RWPE1 (cell line): ENCODE data around the gene ANXA9.

Experiments
- CTCF ChIA-PET: fragments of 350-600 bp; sonication (Branson Sonifier 250); formaldehyde crosslinking; extraction: SDS; loops from one replicate; lab custom pipeline; 2021; lab: Yijun Ruan, JAX
- POLR2A ChIA-PET: fragments of 400-600 bp; formaldehyde crosslinking; extraction: SDS; loops from one replicate; lab custom pipeline; 2020; ENCODE audit warnings: antibody characterized with exemption; ENCODE audit not compliant: low non-redundant PET; lab: Yijun Ruan, JAX
- DNase-seq: peaks from one replicate; pipeline ENCODE4 v3.0.0; 2012; ENCODE audit warnings: low spot score
- H3K27ac ChIP-seq: fragments of 450-650 bp; 2 replicates; pipeline ENCODE4 v1.5.1; 2017
- TF ChIP-seq, protein P1 (sequence below): fragments of 450-650 bp; conservative IDR thresholded peaks from 2 replicates; pipeline ENCODE4 v1.5.1; 2017; ENCODE audit warnings: low read depth, mild to moderate bottlenecking

The ANXA9 gene

DNA sequence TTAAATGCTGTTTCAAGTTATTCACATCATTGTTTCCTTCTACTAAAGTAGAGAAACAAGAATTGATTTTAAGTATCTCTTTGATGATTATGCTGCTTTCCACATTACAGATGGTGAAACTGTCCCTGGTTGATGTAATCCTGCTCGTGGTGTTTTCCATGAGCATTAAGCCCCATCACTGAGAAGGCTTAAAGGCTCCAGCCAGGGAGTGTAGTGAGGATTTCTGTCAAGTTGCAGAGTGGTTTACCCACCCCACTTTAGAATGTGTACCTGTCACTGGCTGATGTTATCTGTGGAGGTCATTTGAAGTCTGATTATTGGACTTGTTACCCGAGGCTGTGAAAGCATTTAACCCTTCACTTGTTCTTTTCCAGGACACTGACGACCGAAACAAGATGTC lies 20.3 kb upstream of the ANXA9 start:
- ChIA-PET POLR2A (no interaction called here), CTCF (no interaction called here)
- no peak overlapping the region for H3K27ac ChIP-seq
- TF ChIP-seq, protein P1, sequence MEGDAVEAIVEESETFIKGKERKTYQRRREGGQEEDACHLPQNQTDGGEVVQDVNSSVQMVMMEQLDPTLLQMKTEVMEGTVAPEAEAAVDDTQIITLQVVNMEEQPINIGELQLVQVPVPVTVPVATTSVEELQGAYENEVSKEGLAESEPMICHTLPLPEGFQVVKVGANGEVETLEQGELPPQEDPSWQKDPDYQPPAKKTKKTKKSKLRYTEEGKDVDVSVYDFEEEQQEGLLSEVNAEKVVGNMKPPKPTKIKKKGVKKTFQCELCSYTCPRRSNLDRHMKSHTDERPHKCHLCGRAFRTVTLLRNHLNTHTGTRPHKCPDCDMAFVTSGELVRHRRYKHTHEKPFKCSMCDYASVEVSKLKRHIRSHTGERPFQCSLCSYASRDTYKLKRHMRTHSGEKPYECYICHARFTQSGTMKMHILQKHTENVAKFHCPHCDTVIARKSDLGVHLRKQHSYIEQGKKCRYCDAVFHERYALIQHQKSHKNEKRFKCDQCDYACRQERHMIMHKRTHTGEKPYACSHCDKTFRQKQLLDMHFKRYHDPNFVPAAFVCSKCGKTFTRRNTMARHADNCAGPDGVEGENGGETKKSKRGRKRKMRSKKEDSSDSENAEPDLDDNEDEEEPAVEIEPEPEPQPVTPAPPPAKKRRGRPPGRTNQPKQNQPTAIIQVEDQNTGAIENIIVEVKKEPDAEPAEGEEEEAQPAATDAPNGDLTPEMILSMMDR, result no peak
- DNase-seq, result no peak

DNA sequence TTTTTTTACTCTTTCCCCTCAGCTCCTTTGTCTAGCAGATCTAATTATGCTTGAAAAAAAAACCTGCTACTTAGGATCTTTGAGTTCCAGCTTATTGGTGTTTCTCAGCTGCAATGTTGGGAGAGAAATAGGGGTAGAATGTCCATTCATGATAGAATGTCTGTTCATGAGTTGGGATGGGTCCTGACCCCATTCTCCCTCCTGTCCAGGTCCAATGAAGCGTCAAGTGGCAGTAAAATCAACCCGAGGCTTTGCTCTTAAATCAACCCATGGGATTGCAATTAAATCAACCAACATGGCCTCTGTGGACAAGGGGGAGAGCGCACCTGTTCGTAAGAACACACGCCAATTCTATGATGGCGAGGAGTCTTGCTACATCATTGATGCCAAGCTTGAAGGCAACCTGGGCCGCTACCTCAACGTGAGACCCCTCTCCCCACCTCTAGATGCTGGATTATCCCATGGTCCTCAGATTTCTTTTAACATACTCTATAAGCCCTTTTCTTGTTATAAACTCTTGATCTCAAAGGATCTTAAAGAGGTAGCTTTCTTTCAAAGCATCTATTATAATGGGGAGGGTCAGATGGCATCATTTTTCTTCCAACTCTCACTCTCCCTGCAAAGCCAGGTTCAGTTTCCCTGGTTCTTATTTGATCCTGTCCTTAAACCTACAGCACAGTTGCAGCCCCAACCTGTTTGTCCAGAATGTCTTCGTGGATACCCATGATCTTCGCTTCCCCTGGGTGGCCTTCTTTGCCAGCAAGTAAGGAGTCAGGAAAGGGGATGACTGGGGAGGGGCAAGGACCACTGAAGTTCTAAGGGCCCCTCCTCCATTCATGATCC lies 18.6 kb upstream of the ANXA9 start:
- TF ChIP-seq, protein P1, result no peak
- POLR2A ChIA-PET, result interaction anchor here (0.6 kb wide), 1 partner anchor 334 kb away, joined by 8 read pairs; no protein-coding TSS in a partner anchor
- no peak overlapping the region for H3K27ac ChIP-seq
- CTCF ChIA-PET, result no interaction called here
- DNase-seq, result no peak

DNA sequence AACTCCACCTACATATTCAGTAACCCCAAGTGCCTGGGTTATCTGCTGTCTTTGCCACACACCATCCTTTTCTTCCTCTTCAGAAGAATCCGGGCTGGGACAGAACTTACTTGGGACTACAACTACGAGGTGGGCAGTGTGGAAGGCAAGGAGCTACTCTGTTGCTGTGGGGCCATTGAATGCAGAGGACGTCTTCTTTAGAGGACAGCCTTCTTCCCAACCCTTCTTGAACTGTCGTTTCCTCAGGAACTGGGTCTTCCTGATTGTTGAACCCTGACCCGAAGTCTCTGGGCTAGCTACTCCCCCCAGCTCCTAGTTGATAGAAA lies 18.0 kb upstream of the ANXA9 start:
- DNase-seq, result no peak
- TF ChIP-seq, protein P1, result no peak
- ChIA-PET POLR2A (no interaction called here), CTCF (no interaction called here)
- no peak overlapping the region for H3K27ac ChIP-seq

DNA sequence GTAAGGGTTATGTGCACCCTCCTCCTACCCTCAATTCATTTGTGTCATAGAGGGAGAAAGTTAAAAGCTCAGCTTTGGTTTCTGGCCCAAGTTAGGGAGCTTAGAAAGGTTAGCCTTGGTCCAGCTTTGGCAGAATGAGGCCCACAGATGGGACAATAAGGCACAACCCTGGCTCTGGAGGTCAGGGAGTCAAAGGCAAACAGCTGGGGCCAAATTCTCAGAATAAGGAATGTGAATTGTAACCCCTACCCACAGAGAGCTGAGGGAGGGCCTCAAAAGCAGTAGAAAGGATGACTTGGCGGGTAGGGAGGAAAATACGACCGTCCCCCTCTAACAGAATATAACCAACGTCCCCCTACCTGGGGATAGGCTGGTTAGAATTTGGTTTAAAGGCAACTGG lies 16.5 kb upstream of the ANXA9 start:
- no peak overlapping the region for H3K27ac ChIP-seq
- TF ChIP-seq, protein P1, result no peak
- DNase-seq, result no peak
- ChIA-PET CTCF (interaction anchor here (0.6 kb wide), 2 partner anchors 38 to 442 kb away, joined by 3 read pairs; no protein-coding TSS in a partner anchor), POLR2A (no interaction called here)

DNA sequence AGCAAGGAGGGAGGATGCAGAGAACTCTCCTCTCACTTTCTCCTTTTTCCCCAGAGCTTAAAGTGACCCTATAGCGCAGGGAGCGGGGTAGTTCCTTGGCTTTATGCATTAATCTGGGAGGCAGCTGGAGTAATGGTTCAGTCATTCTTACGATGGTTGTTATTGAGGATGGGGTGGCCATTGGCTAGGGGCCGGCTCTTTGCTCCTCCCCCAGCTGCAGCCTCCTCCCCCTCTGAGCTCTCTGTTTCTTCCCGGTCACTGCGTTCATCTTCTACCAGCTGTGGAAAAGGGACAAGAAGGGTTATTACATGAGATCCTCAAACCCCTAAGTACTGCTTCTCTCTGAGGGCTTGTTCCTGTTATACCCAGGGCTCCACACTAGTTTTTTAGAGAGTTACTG lies 16.1 kb upstream of the ANXA9 start:
- ChIA-PET CTCF (interaction anchor here (0.5 to 1.0 kb wide), 5 partner anchors 10 to 685 kb away, joined by 3 to 4 read pairs (median 3); no protein-coding TSS in a partner anchor), POLR2A (no interaction called here)
- DNase-seq, result no peak
- no peak overlapping the region for H3K27ac ChIP-seq
- TF ChIP-seq, protein P1, result no peak

DNA sequence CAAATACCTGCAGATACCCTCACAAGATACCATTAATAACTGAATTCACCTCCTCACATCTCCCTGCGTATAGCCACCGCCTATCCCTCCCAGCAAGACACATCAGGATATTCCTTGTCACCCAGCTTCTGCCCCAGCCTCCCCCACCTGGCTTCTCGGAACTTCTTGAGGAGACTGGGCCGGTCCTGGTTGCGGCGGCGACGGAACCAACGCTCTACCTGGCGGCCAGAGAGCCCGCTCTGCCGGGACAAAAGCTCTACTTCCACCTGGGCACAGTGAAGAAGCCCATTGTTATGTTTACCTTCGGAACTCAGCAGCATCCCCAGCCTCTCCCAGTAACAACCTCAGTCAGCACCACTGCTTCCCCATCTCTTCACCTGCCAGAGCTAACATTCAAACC lies 14.2 kb upstream of the ANXA9 start:
- TF ChIP-seq, protein P1, result no peak
- ChIA-PET POLR2A (no interaction called here), CTCF (no interaction called here)
- H3K27ac ChIP-seq, result peak overlapping the region; percentile 91
- DNase-seq, result no peak
